ENCODE measurements around the gene TUBGCP2. TPM values are rescaled to one million over a fixed set of nuclear protein-coding genes. Genes with fewer than 3 reads are reported as not detected.
A peak's percentile ranks its signal among the peaks of the same experiment; 100 is the strongest.

TUBGCP2 gene
- total and polyA plus RNA-seq, 2 of the 13 experiments (the other 11 are each of a cell fraction or from before 2014, with no cell fraction given): 21.3 to 34.5 TPM

GRCh38 chr10:133356549-133357284 is 48.0 kb upstream of the TUBGCP2 start (continued):
- TF ChIP-seq ZBTB37 (CRISPR knock-in tag; IDR thresholded peaks at IDR 0.05) (0 out of 2 replicates have a peak, but pooled peaks have one; percentile 38), IKZF1 (IDR thresholded peaks at IDR 0.05) (no peak), SALL2 (CRISPR knock-in tag; IDR thresholded peaks at IDR 0.05) (no peak), FLYWCH1 (CRISPR knock-in tag; IDR thresholded peaks at IDR 0.05) (no peak), REXO4 (CRISPR knock-in tag; IDR thresholded peaks at IDR 0.05; ENCODE audit: borderline replicate concordance) (no peak), HOXA5 (CRISPR knock-in tag; IDR thresholded peaks at IDR 0.05) (no peak), ZBTB3 (CRISPR knock-in tag; IDR thresholded peaks at IDR 0.05; ENCODE audit: borderline replicate concordance, low read depth) (no peak), SMYD3 (CRISPR knock-in tag; IDR thresholded peaks at IDR 0.05) (no peak), HIC2 (CRISPR knock-in tag; IDR thresholded peaks at IDR 0.05; ENCODE audit: low read depth) (no peak; the same call in 1 of the 2 replicates), ELF1 (CRISPR knock-in tag; IDR thresholded peaks at IDR 0.05) (no peak), KMT2A (CRISPR knock-in tag; IDR thresholded peaks at IDR 0.05) (no peak; the same call in 1 of the 2 replicates), PTBP1 (IDR thresholded peaks at IDR 0.05; ENCODE audit: low read depth, low read length, poor library complexity, severe bottlenecking) (no peak), ZFP91 (CRISPR knock-in tag; IDR thresholded peaks at IDR 0.05; ENCODE audit: borderline replicate concordance) (0 out of 2 replicates have a peak, but pooled peaks have one; percentile 8), ZNF839 (CRISPR knock-in tag; IDR thresholded peaks at IDR 0.05; ENCODE audit: borderline replicate concordance) (no peak), ZNF292 (CRISPR knock-in tag; IDR thresholded peaks at IDR 0.05; ENCODE audit: borderline replicate concordance, low read depth) (0 out of 2 replicates have a peak, but pooled peaks have one; percentile 12), CENPBD1 (CRISPR knock-in tag; IDR thresholded peaks at IDR 0.05; ENCODE audit: borderline replicate concordance, low read depth) (no peak), HOXA9 (CRISPR knock-in tag; IDR thresholded peaks at IDR 0.05; ENCODE audit: borderline replicate concordance) (no peak), TCF7L2 (IDR thresholded peaks at IDR 0.05; ENCODE audit: low read depth, low read length) (no peak), ZC3H4 (CRISPR knock-in tag; IDR thresholded peaks at IDR 0.05; ENCODE audit: borderline replicate concordance) (no peak), BHLHE40 (IDR thresholded peaks at IDR 0.05; ENCODE audit: low read length) (no peak), ARHGAP35 (CRISPR knock-in tag; IDR thresholded peaks at IDR 0.05; ENCODE audit: borderline replicate concordance) (no peak), PHF21A (CRISPR knock-in tag; IDR thresholded peaks at IDR 0.05) (no peak)
- TF ChIP-seq, protein P1, sequence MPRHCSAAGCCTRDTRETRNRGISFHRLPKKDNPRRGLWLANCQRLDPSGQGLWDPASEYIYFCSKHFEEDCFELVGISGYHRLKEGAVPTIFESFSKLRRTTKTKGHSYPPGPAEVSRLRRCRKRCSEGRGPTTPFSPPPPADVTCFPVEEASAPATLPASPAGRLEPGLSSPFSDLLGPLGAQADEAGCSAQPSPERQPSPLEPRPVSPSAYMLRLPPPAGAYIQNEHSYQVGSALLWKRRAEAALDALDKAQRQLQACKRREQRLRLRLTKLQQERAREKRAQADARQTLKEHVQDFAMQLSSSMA (CRISPR knock-in tag; IDR thresholded peaks at IDR 0.05): no peak
